Measurements from ENCODE around the gene CCDC6.

DNA sequence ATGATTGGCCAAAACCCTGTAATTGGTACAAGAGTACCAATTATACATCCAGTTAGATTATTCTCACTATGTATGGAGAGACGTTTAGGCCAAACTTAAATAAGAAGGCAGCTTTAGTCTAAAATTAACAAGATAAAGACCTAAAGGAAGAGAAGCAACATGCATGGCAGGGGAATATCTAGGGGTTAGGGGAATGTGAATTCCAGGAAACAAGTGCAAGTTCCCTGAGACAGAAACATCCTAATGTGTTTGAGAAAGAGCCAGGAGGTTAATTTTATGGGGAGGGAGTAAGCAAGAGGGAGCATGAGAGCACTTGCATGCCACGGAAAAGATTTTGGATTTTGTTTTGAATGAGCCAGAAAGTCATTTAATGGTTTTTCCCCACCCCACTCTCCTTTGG is 39.6 kb upstream of the CCDC6 start:
- TF ChIP-seq, protein P1, sequence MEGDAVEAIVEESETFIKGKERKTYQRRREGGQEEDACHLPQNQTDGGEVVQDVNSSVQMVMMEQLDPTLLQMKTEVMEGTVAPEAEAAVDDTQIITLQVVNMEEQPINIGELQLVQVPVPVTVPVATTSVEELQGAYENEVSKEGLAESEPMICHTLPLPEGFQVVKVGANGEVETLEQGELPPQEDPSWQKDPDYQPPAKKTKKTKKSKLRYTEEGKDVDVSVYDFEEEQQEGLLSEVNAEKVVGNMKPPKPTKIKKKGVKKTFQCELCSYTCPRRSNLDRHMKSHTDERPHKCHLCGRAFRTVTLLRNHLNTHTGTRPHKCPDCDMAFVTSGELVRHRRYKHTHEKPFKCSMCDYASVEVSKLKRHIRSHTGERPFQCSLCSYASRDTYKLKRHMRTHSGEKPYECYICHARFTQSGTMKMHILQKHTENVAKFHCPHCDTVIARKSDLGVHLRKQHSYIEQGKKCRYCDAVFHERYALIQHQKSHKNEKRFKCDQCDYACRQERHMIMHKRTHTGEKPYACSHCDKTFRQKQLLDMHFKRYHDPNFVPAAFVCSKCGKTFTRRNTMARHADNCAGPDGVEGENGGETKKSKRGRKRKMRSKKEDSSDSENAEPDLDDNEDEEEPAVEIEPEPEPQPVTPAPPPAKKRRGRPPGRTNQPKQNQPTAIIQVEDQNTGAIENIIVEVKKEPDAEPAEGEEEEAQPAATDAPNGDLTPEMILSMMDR (IDR thresholded peaks at IDR 0.05) = no peak
- TF ChIP-seq ZNF302 (CRISPR knock-in tag; IDR thresholded peaks at IDR 0.05) (no peak), RCOR1 (IDR thresholded peaks at IDR 0.05; ENCODE audit: low read depth, low read length) (no peak), POLR2A (IDR thresholded peaks at IDR 0.05; ENCODE audit: low read length) (no peak), RFX5 (IDR thresholded peaks at IDR 0.05) (no peak), ZSCAN20 (CRISPR knock-in tag; IDR thresholded peaks at IDR 0.05) (no peak), BHLHE40 (IDR thresholded peaks at IDR 0.05; ENCODE audit: low read depth, low read length) (no peak), RAD21 (conservative IDR thresholded peaks at IDR 0.05 in 1 of 2, IDR thresholded peaks at IDR 0.05 in 1 of 2) (no peak)
- TF ChIP-seq, protein P2, sequence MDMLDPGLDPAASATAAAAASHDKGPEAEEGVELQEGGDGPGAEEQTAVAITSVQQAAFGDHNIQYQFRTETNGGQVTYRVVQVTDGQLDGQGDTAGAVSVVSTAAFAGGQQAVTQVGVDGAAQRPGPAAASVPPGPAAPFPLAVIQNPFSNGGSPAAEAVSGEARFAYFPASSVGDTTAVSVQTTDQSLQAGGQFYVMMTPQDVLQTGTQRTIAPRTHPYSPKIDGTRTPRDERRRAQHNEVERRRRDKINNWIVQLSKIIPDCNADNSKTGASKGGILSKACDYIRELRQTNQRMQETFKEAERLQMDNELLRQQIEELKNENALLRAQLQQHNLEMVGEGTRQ (IDR thresholded peaks at IDR 0.05) = no peak

Measured in A549 (cell line).